Mononuclear cell (primary cell): ENCODE measurements around the gene ODC1. TPM values are rescaled to one million over a fixed set of nuclear protein-coding genes. Genes with fewer than 3 reads are reported as not detected.

Experiments used
- H3K27me3 ChIP-seq: 2 replicates; pipeline ENCODE4 v1.6.0; 2011; ENCODE audit warnings: low read length, control low read depth; ENCODE audit not compliant: insufficient read depth
- H3K4me1 ChIP-seq: 2 replicates; pipeline ENCODE4 v1.5.1; 2011; ENCODE audit warnings: mild to moderate bottlenecking, low read length, control low read depth; ENCODE audit not compliant: insufficient read depth
- H3K4me3 ChIP-seq: 2 replicates; pipeline ENCODE4 v1.5.1; 2011; ENCODE audit warnings: mild to moderate bottlenecking, low read length, moderate library complexity
- H3K9me3 ChIP-seq: 2 replicates; pipeline ENCODE4 v1.5.1; 2011; ENCODE audit warnings: low read depth, mild to moderate bottlenecking, control low read depth, low read length
- total RNA-seq: library from RNA; depleted of rRNA; stranded (reverse); fragments of >200 nt; gene quantifications from one replicate; pipeline ENCODE4 v1.2.3, GENCODE V29; 2012

Gene ODC1
- total RNA-seq, 1 donor: 163 TPM

GRCh38 chr2:10400568-10400977, 47.6 kb downstream of the ODC1 start:
- H3K4me1 ChIP-seq: peaks cover 55% of the 10 kb centered on the region
- H3K9me3 ChIP-seq: no peaks in the 10 kb centered on the region
- no peaks in the 10 kb centered on the region for H3K27me3 ChIP-seq
- no peak overlapping the region for H3K4me3 ChIP-seq

- no peaks in the 10 kb centered on the region for H3K27me3 ChIP-seq
- peaks cover 53% of the 10 kb centered on the region for H3K4me1 ChIP-seq
- no peaks in the 10 kb centered on the region for H3K9me3 ChIP-seq
- H3K4me3 ChIP-seq: no peak overlapping the region
These were observed 48.1 kb downstream of the ODC1 start for GRCh38 chr2:10400002-10400401.

GRCh38 chr2:10399358-10399757, 48.8 kb downstream of the ODC1 start:
- H3K4me3 ChIP-seq: no peak overlapping the region
- H3K4me1 ChIP-seq: peaks cover 53% of the 10 kb centered on the region
- no peaks in the 10 kb centered on the region for H3K27me3 ChIP-seq
- H3K9me3 ChIP-seq: no peaks in the 10 kb centered on the region

GRCh38 chr2:10398496-10398895, 49.6 kb downstream of the ODC1 start:
- Histone ChIP-seq H3K27me3 (no peaks in the 10 kb centered on the region), H3K4me1 (peaks cover 56% of the 10 kb centered on the region), H3K4me3 (no peak overlapping the region), H3K9me3 (no peaks in the 10 kb centered on the region)

- Histone ChIP-seq H3K27me3 (no peaks in the 10 kb centered on the region), H3K9me3 (no peaks in the 10 kb centered on the region), H3K4me3 (no peak overlapping the region), H3K4me1 (peaks cover 62% of the 10 kb centered on the region)
These were observed 50.2 kb downstream of the ODC1 start for GRCh38 chr2:10397878-10398277.

- Histone ChIP-seq H3K4me3 (no peak overlapping the region), H3K27me3 (no peaks in the 10 kb centered on the region), H3K9me3 (no peaks in the 10 kb centered on the region), H3K4me1 (peaks cover 63% of the 10 kb centered on the region)
These were observed 50.7 kb downstream of the ODC1 start for GRCh38 chr2:10397297-10397875.

- H3K4me1 ChIP-seq: peaks cover 54% of the 10 kb centered on the region
- no peaks in the 10 kb centered on the region for H3K27me3 ChIP-seq
- H3K4me3 ChIP-seq: no peak overlapping the region
- no peaks in the 10 kb centered on the region for H3K9me3 ChIP-seq
These were observed 51.7 kb downstream of the ODC1 start for GRCh38 chr2:10396464-10396863.

- H3K27me3 ChIP-seq: no peaks in the 10 kb centered on the region
- peaks cover 52% of the 10 kb centered on the region for H3K4me1 ChIP-seq
- no peak overlapping the region for H3K4me3 ChIP-seq
- no peaks in the 10 kb centered on the region for H3K9me3 ChIP-seq
These were observed 52.2 kb downstream of the ODC1 start for GRCh38 chr2:10395893-10396292.

GRCh38 chr2:10393640-10393982, 54.5 kb downstream of the ODC1 start:
- H3K4me1 ChIP-seq: peaks cover 56% of the 10 kb centered on the region
- H3K9me3 ChIP-seq: no peaks in the 10 kb centered on the region

GRCh38 chr2:10392951-10393639, 55.0 kb downstream of the ODC1 start:
- H3K9me3 ChIP-seq: no peaks in the 10 kb centered on the region
- H3K27me3 ChIP-seq: no peaks in the 10 kb centered on the region
- peaks cover 51% of the 10 kb centered on the region for H3K4me1 ChIP-seq
- no peak overlapping the region for H3K4me3 ChIP-seq

More at GRCh38 chr2:10393640-10393982, 54.5 kb downstream of the ODC1 start:
- Histone ChIP-seq H3K27me3 (no peaks in the 10 kb centered on the region), H3K4me3 (no peak overlapping the region)

- H3K4me3 ChIP-seq: no peak overlapping the region
- peaks cover 46% of the 10 kb centered on the region for H3K4me1 ChIP-seq
- H3K27me3 ChIP-seq: no peaks in the 10 kb centered on the region
- no peaks in the 10 kb centered on the region for H3K9me3 ChIP-seq
These were observed 55.6 kb downstream of the ODC1 start for GRCh38 chr2:10392548-10392947.

- Histone ChIP-seq H3K4me3 (no peak overlapping the region), H3K4me1 (peaks cover 43% of the 10 kb centered on the region), H3K27me3 (no peaks in the 10 kb centered on the region), H3K9me3 (no peaks in the 10 kb centered on the region)
These were observed 56.0 kb downstream of the ODC1 start for GRCh38 chr2:10392100-10392499.

- H3K4me3 ChIP-seq: no peak overlapping the region
- H3K9me3 ChIP-seq: no peaks in the 10 kb centered on the region
- peaks cover 59% of the 10 kb centered on the region for H3K4me1 ChIP-seq
- H3K27me3 ChIP-seq: no peaks in the 10 kb centered on the region
These were observed 57.7 kb downstream of the ODC1 start for GRCh38 chr2:10390369-10390801.
